ENCODE data around the gene UNC79. TPM values are rescaled to one million over a fixed set of nuclear protein-coding genes. Genes with fewer than 3 reads are reported as not detected.

UNC79 gene
- total RNA-seq, 1 donor from 2014 or later: 43.6 TPM

- FAIRE-seq: no peak
- no peak for DNase-seq (ENCODE audit: low spot score in 2 of 2)
These were observed 312.7 kb downstream of the UNC79 start for GRCh38 chr14:93743270-93744060.

GRCh38 chr14:93744176-93744575 lies 313.4 kb downstream of the UNC79 start:
- DNase-seq (ENCODE audit: low spot score in 2 of 2) (no peak), FAIRE-seq (no peak)

DNA sequence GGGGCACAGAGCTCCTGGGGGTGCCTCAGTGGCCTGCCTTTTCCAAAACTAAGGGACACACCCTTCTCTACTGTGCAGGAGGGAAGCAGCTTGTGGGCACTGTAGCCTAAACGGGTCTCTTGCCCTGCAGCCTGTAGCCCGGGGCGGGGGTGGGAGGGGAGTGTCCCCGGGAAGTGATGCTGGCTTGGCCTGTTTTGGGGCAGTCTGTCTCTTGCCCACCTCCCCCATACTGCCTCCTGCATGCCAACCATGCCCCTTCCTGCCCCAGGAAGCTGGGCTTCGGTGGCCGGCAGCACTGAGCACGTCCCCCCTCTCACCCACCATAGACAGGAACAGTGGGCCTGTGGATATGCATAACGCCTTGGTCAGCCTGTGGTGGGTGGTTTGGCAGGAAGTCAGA lies 314.1 kb downstream of the UNC79 start:
- DNase-seq (ENCODE audit: low spot score in 2 of 2) (no peak), FAIRE-seq (no peak)

GRCh38 chr14:93745603-93746273 lies 315.0 kb downstream of the UNC79 start:
- FAIRE-seq: no peak
- no peak for DNase-seq (ENCODE audit: low spot score in 2 of 2)

- FAIRE-seq (no peak), DNase-seq (ENCODE audit: low spot score in 2 of 2) (no peak)
These were observed 316.4 kb downstream of the UNC79 start for GRCh38 chr14:93747102-93747501.

- FAIRE-seq (no peak), DNase-seq (ENCODE audit: low spot score in 2 of 2) (no peak)
These were observed 316.8 kb downstream of the UNC79 start for GRCh38 chr14:93747560-93747959.

- DNase-seq (ENCODE audit: low spot score in 2 of 2): no peak
- FAIRE-seq: no peak
These were observed 317.7 kb downstream of the UNC79 start for GRCh38 chr14:93748208-93749075.

GRCh38 chr14:93749076-93749420 lies 318.3 kb downstream of the UNC79 start:
- no peak for FAIRE-seq
- DNase-seq (ENCODE audit: low spot score in 2 of 2): no peak

DNA sequence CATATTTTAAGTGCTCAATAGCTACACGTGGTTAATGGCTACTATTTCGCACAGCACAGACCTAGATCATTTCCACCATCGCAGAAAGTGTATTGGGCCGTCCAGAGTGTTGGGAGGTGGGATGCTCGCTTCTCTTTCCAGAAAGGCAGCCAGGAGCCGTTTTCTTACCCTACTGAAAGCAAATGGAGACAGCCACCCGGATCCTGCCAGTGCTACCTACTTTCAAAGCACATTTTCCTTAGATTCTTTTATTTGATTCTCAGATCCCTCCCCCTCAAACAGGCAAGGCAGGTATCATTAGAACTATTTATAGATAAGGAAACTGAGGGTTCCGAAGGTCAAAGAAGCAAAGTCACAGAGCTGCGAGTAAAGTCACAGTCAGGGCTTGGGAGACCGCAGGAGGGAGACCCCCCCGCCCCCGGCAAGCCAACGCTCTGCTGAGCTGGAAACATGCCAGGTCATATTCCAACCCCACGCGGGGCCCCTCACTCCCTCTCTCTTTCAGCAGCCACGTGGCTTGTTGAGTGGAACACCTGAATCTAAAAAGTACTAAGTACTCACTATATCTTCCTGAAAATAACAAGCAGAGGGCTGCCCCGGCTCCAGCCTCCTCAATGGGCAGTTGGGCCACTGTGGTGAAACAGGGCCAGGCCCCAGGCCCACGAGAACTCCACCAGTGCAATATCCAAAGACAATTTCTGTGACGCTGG lies 321.4 kb downstream of the UNC79 start:
- FAIRE-seq: no peak
- no peak for DNase-seq (ENCODE audit: low spot score in 2 of 2)

DNA sequence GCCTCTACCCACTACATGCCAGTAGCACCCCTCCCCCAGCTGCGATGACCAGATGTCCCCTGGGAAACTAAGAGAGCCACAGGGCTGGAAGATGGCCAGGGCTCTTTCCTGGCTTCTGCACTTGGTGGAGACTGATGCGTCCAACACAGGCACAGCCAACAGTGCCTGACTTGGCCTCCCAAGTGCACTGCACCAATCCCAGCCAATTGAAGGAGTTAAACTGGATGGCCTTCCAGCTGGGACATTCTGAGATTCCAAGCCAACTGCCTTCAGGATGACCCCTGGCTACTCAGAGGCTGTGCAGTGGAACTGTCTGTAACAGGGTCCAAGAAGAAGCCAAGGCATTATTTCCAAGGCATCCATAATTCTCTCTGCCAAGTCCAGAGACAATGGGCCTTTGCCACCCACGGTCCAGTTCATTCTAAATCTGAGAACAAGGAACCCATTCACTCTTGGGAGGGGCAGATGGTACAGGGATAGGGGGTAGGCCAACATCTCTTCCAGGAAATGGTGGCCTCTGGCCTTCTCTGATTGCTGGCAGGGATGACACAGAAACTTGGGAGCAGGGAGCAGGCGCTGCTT lies 322.3 kb downstream of the UNC79 start:
- FAIRE-seq (peak; percentile 74), DNase-seq (ENCODE audit: low spot score in 2 of 2) (peak; percentile 41 to 63)

DNA sequence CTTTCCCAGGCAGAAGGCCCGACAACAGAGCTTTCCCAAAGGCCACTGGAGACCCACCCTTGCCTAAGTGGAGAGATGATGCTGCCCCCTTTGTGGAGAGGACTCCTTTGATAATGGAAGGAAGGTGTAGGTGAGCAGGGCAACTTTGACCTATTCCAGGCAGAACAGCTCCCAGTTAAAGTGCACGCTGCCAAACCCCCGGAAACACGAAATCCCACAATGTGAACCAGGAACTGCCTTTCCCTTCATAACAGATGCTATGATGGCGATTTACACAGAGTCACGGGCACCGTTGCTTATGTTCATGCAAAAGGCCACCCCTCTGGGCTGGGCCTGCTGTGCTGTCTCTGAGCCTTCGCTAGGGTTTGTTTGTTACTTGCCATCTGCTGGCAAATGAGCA lies 322.9 kb downstream of the UNC79 start:
- no peak for FAIRE-seq

GRCh38 chr14:93757206-93757605 lies 326.5 kb downstream of the UNC79 start:
- no peak for FAIRE-seq
- no peak for DNase-seq (ENCODE audit: low spot score in 2 of 2)

More for the DNA sequence above, 322.9 kb downstream of the UNC79 start:
- DNase-seq (ENCODE audit: low spot score in 2 of 2): no peak

Small RNA genes lying within 50 kb of the gene (small RNA-seq; reads per million reads assigned to genes)
- gene RF00019 (not detected), gene RF02271 (not detected), gene RNU6-1258P (not detected)

Other genes starting within 250 kb of the UNC79 start
- gene MOAP1, start 246.0 kb upstream of the UNC79 start, total RNA-seq: 80.7 TPM
- gene LYSET, start 245.6 kb upstream of the UNC79 start, total RNA-seq: 13.0 TPM
- 12.2 TPM for gene GON7, start 223.9 kb upstream of the UNC79 start, total RNA-seq
- 40.8 TPM for gene UBR7, start 223.7 kb upstream of the UNC79 start, total RNA-seq
- 54.6 TPM for gene BTBD7, start 97.9 kb upstream of the UNC79 start, total RNA-seq
- not detected for gene COX8C, start 83.8 kb upstream of the UNC79 start, total RNA-seq